Keratinocyte (primary cell): ENCODE measurements around the gene GABPB2.

ENCODE experiments used
- CTCF ChIP-seq, 3 experiments: IDR thresholded peaks in 1 of 3; conservative IDR thresholded peaks in 1 of 3; optimal IDR thresholded peaks in 1 of 3; 2 replicates in 2 of 3; 3 replicates in 1 of 3; pipeline versions ENCODE3 to v1.5.1; 2011; ENCODE audit warnings: low read length in 3 of 3, mild to moderate bottlenecking in 3 of 3, moderate library complexity in 2 of 3, control low read depth in 1 of 3, inconsistent platforms in 1 of 3; ENCODE audit not compliant: insufficient read depth in 2 of 3; ENCODE audit errors: extremely low read depth in 1 of 3
- EZH2 ChIP-seq: IDR thresholded peaks from one replicate; pipeline ENCODE4 v1.6.1; 2012; ENCODE audit warnings: inconsistent platforms, mild to moderate bottlenecking, low read length, moderate library complexity

- TF ChIP-seq EZH2 (no peak), CTCF (optimal IDR thresholded peaks at IDR 0.05 in 1 of 3, IDR thresholded peaks at IDR 0.05 in 1 of 3, conservative IDR thresholded peaks at IDR 0.05 in 1 of 3; ENCODE audit: extremely low read depth in 1 of 3, insufficient read depth in 2 of 3, low read length in 3 of 3) (no peak)
Observed at GRCh38 chr1:151143986-151144385, 73.4 kb downstream of the GABPB2 start.
